NCI-H226 (cell line): Measurements from ENCODE around the gene TRIB2.

Experiments
- DNase-seq: peaks from one replicate; pipeline ENCODE4 v3.0.0-alpha.2; 2015

Gene TRIB2

DNA sequence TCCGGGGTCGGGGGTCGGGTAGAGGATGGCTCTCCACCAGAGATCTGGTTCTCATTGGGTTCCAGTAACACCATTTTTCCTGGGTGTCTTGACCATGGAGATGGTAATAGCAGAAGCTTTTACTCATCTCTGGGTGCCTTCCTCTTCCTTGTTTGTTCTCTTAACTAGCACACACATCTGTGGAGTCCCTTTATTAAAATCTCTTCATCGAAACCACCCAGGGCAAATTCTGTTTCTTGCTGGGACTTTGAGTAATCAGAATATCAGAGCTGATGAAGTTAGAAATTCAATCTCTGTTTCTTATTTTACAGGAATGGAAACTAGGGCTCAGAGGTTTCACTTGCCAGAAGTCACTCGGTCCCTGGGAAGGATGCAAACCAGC lies 15.0 kb upstream of the TRIB2 start:
- DNase-seq: no peak

DNA sequence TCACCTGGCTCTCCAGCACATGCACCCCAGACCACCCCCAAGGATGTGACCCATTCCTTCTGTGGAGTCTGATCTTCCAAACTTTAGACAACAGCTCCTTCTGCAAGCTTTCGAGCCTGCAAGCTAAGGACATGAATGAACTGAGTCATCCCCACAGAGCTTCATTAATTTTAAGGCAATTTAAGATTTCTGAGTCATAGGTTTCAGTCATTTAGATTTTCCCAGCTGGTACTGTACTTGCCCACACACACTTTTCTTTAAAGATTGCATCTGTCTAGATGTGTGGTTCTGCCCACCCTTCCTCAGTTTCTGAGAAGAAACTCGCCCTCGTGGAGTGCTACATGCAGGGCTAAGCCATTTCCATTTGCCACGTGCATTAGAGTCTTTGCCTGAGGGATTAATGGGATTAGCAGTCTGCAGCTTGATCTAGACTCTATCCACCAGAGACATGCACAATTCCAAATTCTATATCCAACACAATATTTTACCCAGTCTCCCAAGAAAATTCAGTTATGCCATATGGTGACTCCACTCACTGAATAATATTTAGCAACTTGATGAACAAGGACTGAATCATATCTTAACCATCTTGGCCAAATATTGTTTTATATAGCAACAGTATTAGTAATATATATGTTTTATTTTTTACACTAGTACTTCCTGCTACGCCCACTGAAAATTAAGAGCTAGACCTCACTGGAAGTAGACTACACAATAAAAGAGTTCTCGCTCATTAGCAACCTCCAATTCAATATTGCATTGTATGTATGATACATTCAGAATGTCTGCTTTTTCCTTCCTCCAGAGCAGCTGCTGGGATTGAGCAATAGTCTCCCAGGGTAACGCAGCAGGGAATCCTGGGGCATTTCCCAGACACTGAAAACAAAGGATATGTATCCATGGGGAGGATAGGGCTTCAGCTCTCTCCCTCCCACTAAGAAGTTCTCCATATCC lies 14.3 kb upstream of the TRIB2 start:
- DNase-seq: peak; percentile 87

DNA sequence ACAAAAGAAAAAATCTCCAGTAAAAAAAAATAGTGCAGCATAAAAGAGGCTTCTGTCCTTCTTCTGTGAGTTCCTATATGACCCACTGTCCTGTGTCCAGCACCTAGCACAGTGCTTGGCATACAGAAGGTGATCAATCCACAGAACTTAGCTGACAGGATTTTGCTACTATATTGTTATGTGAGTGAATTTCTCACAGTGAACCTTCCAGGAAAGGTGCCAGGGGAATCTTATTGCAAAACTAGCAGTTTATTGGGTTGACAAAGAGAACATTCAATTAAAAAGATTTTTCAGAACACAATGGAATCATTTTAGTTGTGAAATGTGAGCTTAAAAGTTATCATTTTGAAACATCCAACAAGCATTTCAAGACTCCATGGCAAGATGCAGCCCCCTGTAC lies 12.4 kb upstream of the TRIB2 start:
- DNase-seq: no peak

DNA sequence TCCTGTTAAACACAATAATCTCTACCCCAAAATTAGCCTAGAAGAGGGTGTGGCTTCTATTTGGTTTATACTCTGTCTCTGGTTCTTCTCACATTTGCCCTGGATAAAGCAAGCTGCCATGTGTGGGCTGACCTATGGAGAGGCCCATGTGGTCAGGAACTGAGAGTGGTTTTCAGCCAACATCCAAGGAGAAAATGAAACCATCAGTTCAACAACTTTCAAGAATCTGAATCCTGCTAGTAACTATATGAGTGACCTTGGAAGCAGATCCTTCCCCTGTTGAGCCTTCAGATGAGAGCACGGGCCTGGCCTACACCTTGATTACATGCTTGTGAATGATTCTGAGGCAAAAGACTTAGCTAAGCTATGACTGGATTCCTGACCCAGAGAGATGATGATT lies 11.5 kb upstream of the TRIB2 start:
- DNase-seq: no peak

DNA sequence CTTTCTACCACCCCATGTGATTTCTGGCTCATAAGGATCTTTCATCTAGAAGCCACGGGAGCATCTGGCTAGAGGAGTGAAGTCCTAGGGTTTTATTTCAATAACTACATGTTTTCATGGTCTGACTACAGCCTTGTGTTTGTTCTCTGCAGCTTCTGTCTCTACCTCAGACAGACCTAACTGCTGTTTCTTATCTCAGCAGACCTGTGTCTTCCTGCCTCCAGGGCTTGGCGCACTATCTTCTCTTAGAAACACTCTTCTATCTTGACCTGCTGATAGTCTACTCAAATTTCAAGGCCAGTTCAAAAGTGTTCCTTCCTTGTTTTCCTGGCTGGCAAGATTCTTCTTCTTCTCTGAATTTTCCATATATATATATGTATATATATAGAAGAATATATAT lies 11.0 kb upstream of the TRIB2 start:
- DNase-seq: peak; percentile 23

DNA sequence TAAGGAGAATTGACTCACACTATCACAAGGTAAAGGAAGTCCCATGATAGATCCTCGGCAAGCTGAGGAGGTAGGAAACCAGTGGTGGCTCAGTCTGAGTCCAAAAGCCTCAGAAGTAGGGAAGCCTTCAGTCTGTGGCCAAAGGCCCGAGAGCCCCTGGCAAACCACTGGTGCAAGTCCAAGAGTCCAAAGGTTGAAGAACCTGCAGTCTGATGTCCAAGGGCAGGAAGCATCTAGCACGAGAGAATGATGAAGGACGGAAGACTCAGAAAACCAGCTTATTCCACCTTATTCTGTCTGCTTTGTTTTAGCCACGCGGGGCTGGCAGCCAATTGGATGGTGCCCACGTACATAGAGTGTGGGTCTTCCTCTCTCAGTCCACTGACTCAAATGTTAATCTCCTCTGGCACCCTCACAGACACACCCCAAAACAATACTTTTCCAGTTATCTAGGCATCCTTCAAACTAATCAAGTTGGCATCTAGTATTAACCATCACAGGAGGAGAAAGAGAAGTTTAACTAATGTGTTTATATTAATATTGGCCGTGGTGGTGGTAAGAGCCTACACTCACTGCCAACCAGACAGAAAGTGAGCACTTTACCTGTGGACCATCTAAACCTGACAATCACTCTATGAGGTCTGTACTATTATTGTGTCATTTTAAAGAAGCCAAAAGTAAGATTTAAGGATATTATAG lies 8.1 kb upstream of the TRIB2 start:
- DNase-seq: no peak

DNA sequence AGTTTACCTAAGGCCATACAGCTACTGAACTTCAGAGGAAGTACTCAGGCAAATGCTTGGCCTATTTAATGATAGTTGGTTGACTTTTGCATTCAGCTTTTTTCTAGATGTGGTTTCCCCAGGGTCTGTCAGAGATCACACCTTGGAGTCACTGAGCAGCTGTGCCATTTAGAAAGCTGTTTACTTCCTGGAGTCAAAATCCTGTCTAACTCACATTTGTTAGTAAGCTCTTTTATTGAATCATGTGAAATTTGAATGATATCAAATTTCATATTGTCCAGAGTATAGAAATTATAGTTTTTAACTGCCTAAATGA lies 7.6 kb upstream of the TRIB2 start:
- no peak for DNase-seq

DNA sequence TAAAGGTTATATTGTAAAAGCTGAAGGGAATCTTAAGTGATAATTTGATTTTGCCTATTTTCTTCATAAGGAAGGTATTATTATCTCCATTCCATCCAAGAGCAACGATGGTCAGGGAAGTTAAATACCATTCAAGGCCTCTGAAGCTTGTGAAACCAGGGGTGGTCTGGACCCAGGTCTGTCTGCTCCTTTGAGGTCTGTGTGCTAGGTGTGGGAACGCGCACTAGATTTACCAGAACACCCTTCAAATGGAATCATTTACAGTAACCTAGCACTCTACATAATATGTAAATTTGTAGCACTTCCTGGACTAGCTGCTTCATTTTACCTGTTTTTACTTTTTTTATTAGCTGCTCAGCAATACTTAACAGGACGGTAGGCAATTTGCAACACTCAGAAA lies 6.4 kb upstream of the TRIB2 start:
- DNase-seq: no peak

DNA sequence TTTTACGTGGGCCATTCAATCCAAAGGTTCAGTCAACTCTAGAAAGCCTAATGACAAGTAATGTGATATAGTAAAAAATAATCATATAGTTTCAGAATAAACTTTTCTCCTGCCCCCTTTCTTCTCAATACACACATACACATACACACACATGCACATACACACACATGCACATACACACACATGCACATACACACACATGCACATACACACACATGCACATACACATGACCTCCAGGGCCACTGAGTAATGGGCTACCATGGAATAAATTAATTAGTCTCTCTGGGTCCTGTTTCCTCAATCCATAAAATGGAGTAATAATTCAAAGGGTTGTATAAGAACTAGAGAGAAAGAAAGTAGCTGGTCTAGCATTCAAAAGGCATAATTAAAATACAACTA lies 5.4 kb upstream of the TRIB2 start:
- DNase-seq: no peak

DNA sequence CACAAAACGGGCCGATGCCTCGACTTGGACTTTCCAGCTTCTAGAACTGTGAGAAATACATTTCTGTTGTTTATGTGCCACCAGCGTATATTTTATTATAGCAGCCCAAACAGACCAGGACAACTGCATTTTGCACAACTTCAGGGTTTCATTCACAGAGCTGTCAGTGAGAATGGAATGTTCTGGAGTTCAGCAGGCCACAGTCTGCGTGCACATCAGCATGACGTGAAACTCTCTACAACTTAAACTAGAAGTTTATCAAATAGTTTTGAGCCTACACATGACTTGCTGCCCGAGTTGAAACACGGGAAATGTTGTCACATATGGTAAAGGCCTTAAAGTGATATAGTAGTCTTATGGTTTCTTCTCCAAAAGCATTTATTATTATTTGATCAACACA lies 3.9 kb upstream of the TRIB2 start:
- DNase-seq: no peak

DNA sequence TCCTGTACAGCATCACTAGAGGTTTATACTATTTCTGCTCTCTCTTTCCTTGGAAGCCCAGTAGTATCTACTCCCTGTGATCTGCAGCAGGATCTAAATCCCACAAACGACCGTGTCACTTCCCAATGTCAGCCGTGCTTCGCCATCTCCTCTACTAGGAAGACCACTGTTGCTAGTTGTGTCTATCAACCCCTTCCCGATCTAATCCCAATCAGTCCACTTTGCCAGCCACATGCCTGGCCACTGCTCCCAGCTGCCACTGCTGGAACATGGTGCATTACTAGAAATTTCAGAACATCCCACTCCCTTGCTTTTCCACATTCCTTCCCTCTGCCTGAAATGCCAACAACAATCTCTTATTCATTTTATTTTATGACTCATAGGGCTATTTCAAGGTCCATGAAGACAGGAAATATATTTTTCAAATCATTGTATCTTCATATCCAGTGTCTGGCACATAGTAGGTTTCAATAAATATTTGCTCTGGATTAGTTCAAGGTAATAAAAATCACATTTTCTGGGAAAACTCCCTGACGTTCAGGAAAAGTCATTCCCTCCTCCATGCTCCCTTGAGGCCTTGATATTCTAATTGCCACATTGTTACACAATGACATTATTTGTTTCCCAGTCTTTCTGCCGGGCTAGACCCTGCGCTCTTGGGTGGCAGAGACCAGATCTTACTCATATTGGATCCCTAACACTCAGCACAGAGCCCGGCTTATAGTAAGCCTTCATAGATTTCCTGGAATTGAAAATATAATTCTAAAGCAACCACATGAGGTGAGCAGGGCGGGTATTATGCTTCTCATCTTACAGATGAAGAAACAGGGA lies 2.1 kb upstream of the TRIB2 start:
- peak; percentile 41 for DNase-seq

DNA sequence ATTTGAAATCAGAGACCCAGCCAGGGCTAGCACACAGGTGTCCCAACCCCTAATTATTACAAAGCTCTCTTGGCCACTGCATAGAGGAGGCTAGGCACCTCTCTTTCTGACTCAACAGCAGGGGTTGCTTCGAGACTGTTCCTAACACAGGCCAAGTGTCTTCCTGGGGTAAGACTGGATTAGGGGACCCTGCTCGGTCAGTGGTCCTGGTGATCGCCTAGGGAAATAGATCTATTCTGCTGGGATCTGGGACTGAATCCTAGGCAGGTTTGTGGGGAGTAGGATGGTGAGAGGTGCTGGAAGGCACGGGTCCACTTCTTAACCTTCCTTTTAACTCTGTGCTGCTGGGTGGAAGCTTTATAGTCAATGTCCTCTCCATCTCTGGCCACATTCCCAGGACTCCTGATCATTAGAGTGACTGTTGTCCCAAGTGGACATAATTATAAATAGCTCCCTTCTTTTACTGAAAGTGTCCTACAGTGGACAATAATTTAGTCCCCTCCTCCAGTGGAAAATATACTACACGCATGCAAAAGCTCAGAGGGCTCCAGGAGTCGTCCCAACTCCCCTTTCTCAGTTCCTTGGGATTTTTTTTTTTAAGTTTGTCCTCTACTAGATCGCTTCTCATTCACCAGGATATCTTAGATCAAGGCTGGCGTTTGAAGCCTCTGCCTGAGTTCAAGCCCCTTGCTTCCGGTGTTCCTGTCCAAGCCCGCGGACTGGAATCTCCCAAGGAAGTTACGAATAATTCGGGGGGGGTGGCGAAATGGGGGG lies 1.3 kb upstream of the TRIB2 start:
- no peak for DNase-seq

DNA sequence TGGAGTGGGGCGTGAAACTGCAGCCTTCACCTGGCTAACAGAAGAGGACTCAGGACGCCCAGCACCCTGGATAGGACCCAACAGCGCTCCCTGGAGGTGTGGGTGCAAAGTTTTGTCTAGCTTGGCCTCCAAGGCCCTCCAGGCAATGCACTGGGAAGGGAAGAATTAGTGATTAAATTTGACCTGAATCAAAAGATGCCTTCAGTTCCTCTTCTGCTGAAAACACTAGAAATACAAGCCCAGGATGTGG lies 779 bp upstream of the TRIB2 start:
- DNase-seq: peak; percentile 47

DNA sequence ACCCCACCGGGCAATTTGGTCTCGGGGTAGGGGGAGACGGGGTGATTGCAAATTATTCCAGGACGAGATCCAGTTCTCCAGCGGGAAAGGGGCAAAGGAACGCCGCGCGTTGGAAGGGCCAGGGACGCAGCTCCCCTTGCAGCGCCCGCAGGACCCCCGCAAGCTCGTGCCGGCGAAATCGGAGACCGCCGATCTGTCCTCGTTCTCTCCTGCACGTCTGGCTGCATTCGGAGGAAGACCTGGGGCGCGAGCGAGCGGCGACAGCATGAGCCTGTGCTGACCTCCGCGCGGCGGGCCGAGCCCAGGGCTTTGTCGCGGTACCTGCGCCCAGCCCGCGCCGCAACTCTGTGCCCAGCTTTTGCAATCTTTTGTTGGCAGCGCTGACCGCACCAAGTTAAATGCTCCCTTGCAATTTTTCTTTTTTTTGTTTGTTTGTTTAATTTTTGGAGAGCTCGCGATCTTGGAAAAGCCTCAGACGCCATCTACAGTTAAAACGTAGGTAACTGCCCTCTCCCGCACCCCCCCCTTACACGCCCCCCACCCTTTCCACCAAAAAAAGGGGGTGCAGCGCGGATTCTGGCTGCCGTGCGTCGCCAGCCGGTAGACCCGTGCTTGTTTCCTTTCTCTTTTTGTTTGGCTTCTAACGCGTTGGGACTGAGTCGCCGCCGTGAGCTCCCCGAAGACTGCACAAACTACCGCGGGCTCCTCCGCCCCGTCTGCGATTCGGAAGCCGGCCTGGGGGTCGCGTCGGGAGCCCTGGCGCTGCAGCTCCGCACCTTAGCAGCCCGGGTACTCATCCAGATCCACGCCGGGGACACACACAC lies 667 bp downstream of the TRIB2 start:
- no peak for DNase-seq

DNA sequence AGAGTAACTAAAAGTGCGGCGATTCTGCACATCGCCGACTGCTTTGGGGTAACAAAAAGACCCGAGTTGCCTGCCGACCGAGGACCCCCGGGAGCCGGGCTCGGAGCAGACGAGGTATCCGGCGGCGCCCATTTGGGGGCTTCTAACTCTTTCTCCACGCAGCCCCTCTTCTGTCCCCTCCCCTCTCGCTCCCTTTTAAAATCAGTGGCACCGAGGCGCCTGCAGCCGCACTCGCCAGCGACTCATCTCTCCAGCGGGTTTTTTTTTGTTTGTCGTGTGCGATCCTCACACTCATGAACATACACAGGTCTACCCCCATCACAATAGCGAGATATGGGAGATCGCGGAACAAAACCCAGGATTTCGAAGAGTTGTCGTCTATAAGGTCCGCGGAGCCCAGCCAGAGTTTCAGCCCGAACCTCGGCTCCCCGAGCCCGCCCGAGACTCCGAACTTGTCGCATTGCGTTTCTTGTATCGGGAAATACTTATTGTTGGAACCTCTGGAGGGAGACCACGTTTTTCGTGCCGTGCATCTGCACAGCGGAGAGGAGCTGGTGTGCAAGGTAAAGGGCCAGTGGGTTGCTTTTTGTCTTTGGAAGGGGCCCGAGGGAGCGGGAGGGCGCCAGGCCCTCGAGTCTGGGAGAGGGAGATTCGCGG lies 1.4 kb downstream of the TRIB2 start:
- no peak for DNase-seq

DNA sequence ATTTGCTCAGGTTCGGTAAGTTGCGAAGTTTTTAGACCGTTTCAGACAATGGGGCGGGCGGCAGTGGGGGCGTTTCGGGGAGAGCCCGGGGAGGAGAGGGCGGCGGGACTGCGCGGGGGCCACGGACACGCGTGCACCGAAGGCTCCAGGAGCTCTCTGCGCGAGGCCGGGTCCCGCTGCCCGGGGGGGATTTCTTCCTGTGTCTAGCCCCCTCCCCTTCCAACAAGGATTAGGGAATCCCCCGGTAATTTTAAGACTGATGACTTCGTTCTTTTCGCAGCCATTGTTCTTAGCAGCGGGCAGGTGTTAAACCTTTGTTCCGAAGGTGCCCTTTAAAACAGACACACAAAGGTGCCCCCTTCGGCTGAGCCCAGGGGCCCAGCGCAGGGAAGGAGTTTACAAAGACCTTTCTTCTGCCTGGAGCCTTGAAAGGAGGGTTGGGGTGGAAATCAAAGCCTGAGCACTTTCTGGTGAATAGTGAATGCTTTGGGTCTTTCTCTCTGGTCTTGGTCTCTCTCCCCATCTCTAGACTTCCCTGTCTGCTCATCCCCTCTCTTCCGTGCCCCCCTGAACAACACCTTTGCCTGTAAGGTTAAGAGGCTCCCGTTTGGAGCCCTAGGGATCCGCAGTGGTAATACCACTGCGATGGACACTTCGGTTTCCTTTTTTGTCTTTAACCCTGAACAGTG lies 2.1 kb downstream of the TRIB2 start:
- DNase-seq: no peak

DNA sequence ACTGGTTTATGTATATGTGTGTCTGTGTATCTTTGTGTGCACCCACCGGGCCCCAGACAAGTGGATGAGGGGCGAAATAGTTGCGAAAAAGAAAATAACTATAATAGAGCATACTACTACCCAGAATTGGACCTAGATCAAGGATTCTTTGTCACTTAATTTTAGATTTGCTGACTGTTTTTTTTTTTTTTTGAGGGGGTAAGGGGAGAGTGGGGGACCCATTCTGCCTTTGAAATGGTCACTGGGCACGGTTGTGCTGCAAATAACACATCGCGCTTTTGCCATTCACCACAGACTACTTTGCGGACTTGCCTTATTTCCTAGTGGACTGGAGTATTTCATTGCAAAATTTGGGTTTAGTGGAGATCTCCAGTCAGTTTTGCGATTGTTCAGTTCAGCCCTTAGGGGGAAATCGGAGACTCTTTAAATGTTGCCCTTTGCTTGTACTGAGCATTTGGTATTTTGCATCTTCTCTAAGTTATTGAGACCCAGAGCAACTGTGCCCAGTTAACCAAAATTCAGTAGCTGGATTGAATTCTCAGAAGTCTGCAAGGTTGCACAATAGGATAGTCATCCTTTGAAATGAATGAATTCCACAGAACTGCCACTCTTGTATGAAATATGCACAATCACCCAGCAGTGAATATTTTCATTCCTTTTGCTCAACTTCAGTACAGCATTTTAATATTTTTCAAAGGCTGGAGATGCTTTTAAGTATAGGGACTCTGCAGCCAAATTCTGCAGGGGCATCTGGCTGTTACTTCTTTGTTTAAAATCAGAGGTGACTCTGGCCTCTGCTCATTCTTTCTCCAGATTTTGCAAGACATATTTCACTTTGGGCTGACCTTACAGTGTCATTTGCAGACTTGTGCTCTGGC lies 2.9 kb downstream of the TRIB2 start:
- peak; percentile 57 for DNase-seq

DNA sequence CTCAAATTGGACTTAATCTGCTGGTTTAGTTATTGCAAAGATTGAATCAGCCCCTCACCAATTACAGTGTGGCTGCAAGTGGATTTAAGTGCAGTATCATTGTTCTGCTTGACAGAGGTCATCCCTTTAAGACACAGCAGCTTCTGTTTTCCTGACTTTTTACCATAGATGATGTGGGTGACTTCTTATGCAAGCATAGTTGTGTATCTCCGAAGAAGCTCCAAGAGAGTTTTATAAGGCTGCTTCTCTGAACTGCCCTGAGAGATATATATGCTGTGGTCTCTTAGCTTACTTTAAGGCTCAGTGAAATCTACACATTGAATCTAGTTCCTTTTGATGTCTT lies 3.5 kb downstream of the TRIB2 start:
- no peak for DNase-seq

DNA sequence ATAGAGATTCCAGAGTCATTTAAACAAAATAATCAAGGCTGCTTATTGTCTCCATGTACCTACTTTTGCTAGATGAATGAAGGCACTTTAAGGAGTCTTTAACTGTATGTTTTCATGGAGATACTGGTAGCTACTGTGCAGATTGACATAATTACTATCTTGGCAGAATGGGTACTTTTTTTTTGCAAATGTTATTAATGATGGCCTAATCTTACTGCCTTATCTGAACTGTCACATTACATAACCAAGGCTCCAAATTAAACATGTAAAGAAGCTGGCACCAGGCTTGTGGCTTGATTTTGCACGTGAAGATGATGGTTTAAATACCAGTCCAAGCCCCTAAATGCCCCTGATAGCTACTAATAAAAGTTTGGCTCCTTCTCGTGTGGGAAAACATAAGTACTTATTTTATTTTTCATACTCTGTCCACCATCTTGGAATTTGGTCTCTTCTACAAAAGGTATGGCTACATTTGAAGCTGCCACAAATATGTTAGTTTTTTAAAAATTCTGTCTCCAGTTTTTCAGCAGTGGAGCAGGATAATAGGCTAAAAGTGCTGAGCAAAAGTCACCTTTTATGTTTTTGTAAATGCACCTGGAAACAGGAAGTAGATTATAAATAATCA lies 4.1 kb downstream of the TRIB2 start:
- no peak for DNase-seq
